ENCODE data around the gene CNTNAP2.

GRCh38 chr7:146937836-146938235, 821.2 kb downstream of the CNTNAP2 start:
- no peak for TF ChIP-seq ZNF670 (tag by site-specific recombination; IDR thresholded peaks at IDR 0.05; ENCODE audit: low read depth)
- no peak for TF ChIP-seq ZNF292 (tag by site-specific recombination; IDR thresholded peaks at IDR 0.05; ENCODE audit: borderline replicate concordance, low read depth)
- no peak for TF ChIP-seq SETDB1 (IDR thresholded peaks at IDR 0.05; ENCODE audit: insufficient read length, low read length)
- TF ChIP-seq ZNF350 (tag by site-specific recombination; IDR thresholded peaks at IDR 0.05): no peak
- TF ChIP-seq ZNF830 (tag by site-specific recombination; IDR thresholded peaks at IDR 0.05; ENCODE audit: low read depth): no peak
- no peak for TF ChIP-seq ZNF169 (tag by site-specific recombination; IDR thresholded peaks at IDR 0.05)
